IMR-90 (cell line): Measurements from ENCODE around the gene FUCA2. TPM values are rescaled to one million over a fixed set of nuclear protein-coding genes. Genes with fewer than 3 reads are reported as not detected.

Experiments used
- ATAC-seq: fragments of 200-7000 bp; cut with Tn5 transposase; 2 replicates; pipeline ENCODE4 v1.9.1; 2020; ENCODE audit warnings: low read depth, mild to moderate bottlenecking, moderate library complexity
- BruUV-seq: library from RNA; stranded (reverse); fragments of 400-500 nt; replicated peaks from 2 replicates; lab custom pipeline; 2021; lab: Mats Ljungman, UMichigan
- CTCF ChIA-PET: fragments of 300-600 bp; formaldehyde crosslinking; extraction: SDS; loops from one replicate; lab custom pipeline; 2021; ENCODE audit warnings: antibody characterized with exemption; lab: Yijun Ruan, JAX
- POLR2A ChIA-PET: fragments of 300-600 bp; sonication (Branson Sonifier 250); formaldehyde crosslinking; loops from one replicate; lab custom pipeline; 2022; ENCODE audit warnings: antibody characterized with exemption; ENCODE audit not compliant: unreplicated experiment; lab: Charles Lee
- DNase-seq: peaks from one replicate; pipeline ENCODE4 v3.0.0; 2013
- H2AFZ ChIP-seq: replicated peaks from 2 replicates; pipeline ENCODE3; 2013; ENCODE audit warnings: low read length, mild to moderate bottlenecking; ENCODE audit not compliant: poor library complexity
- H2AK5ac ChIP-seq: 2 replicates; pipeline ENCODE4 v1.6.1; 2013; ENCODE audit warnings: low read depth, low read length, inconsistent platforms
- H2AK9ac ChIP-seq: replicated peaks from 2 replicates; pipeline ENCODE3; 2013; ENCODE audit warnings: mild to moderate bottlenecking, low read depth, low read length, moderate library complexity; ENCODE audit not compliant: poor library complexity
- H2BK120ac ChIP-seq: 2 replicates; pipeline ENCODE4 v1.6.1; 2013; ENCODE audit warnings: low read depth, low read length, inconsistent platforms
- H2BK15ac ChIP-seq: 3 replicates; pipeline ENCODE4 v1.6.1; 2013; ENCODE audit warnings: low read depth, low read length, inconsistent platforms
- H2BK20ac ChIP-seq: 2 replicates; pipeline ENCODE4 v1.6.1; 2013; ENCODE audit warnings: low read depth, mild to moderate bottlenecking, inconsistent platforms, low read length, moderate library complexity
- H2BK5ac ChIP-seq: 2 replicates; pipeline ENCODE4 v1.6.1; 2013; ENCODE audit warnings: mild to moderate bottlenecking, low read depth, low read length, inconsistent platforms; ENCODE audit not compliant: poor library complexity, severe bottlenecking
- H3K14ac ChIP-seq: replicated peaks from 2 replicates; pipeline ENCODE4 v1.6.1; 2013; ENCODE audit warnings: low read depth, low read length, inconsistent platforms
- H3K18ac ChIP-seq: 2 replicates; pipeline ENCODE4 v1.6.1; 2013; ENCODE audit warnings: low read depth, low read length, control low read depth
- H3K23ac ChIP-seq: 2 replicates; pipeline ENCODE4 v1.6.1; 2013; ENCODE audit warnings: low read depth, low read length, inconsistent platforms
- H3K27ac ChIP-seq: 2 replicates; pipeline ENCODE4 v1.5.1; 2013; ENCODE audit warnings: mild to moderate bottlenecking, control low read depth, low read length; ENCODE audit not compliant: insufficient read depth
- H3K27me3 ChIP-seq: 2 replicates; pipeline ENCODE4 v1.6.1; 2013; ENCODE audit warnings: low read length; ENCODE audit not compliant: control insufficient read depth, insufficient read depth
- H3K36me3 ChIP-seq: 2 replicates; pipeline ENCODE4 v1.6.1; 2013; ENCODE audit warnings: low read length, mixed read lengths; ENCODE audit not compliant: control insufficient read depth, insufficient read depth
- H3K4ac ChIP-seq: 2 replicates; pipeline ENCODE4 v1.6.1; 2013; ENCODE audit warnings: low read depth, low read length, inconsistent platforms
- H3K4me1 ChIP-seq: 2 replicates; pipeline ENCODE4 v1.6.1; 2013; ENCODE audit warnings: low read length, mixed read lengths; ENCODE audit not compliant: control insufficient read depth, insufficient read depth
- H3K4me2 ChIP-seq: 2 replicates; pipeline ENCODE4 v1.6.1; 2013; ENCODE audit warnings: low read depth, mild to moderate bottlenecking, control low read depth, low read length, moderate library complexity
- H3K4me3 ChIP-seq: 2 replicates; pipeline ENCODE4 v1.5.1; 2013; ENCODE audit warnings: low read depth, mild to moderate bottlenecking, control low read depth, low read length, moderate library complexity; ENCODE audit not compliant: insufficient read depth
- H3K56ac ChIP-seq: 2 replicates; pipeline ENCODE4 v1.6.1; 2013; ENCODE audit warnings: low read length, inconsistent platforms; ENCODE audit not compliant: insufficient read depth; ENCODE audit errors: extremely low read depth
- H3K79me1 ChIP-seq, 2 experiments: 2 replicates each; pipeline ENCODE4 v1.6.1; 2013; ENCODE audit warnings: low read length in 2 of 2, inconsistent platforms in 1 of 2, low read depth in 1 of 2
- H3K9ac ChIP-seq: 2 replicates; pipeline ENCODE4 v1.6.1; 2013; ENCODE audit warnings: low read depth, low read length, control low read depth
- H3K9me1 ChIP-seq: 2 replicates; pipeline ENCODE4 v1.6.1; 2013; ENCODE audit warnings: low read length, inconsistent platforms; ENCODE audit not compliant: insufficient read depth
- H3K9me3 ChIP-seq: 2 replicates; pipeline ENCODE4 v1.6.1; 2013; ENCODE audit warnings: low read length; ENCODE audit not compliant: control insufficient read depth, insufficient read depth
- H4K20me1 ChIP-seq: 2 replicates; pipeline ENCODE4 v1.6.1; 2013; ENCODE audit warnings: low read length, inconsistent platforms; ENCODE audit not compliant: insufficient read depth
- H4K5ac ChIP-seq: 2 replicates; pipeline ENCODE4 v1.6.1; 2013; ENCODE audit warnings: mild to moderate bottlenecking, low read depth, low read length, control low read depth
- H4K8ac ChIP-seq, 2 experiments: 2 replicates each; pipeline ENCODE4 v1.6.1; 2013; ENCODE audit warnings: low read depth in 2 of 2, low read length in 2 of 2, control low read depth in 1 of 2, inconsistent platforms in 1 of 2
- H4K91ac ChIP-seq: 2 replicates; pipeline ENCODE4 v1.6.1; 2013; ENCODE audit warnings: low read depth, low read length, inconsistent platforms; ENCODE audit not compliant: insufficient read depth
- BHLHE40 ChIP-seq: fragments of 150-350 bp; IDR thresholded peaks from 2 replicates; pipeline ENCODE4 v1.6.1; 2016; ENCODE audit warnings: mild to moderate bottlenecking, low read depth, low read length
- CEBPB ChIP-seq: IDR thresholded peaks from 2 replicates; pipeline ENCODE4 v1.6.1; 2012; ENCODE audit warnings: low read depth, low read length, improper control_type of control experiment
- CHD1 ChIP-seq: IDR thresholded peaks from 2 replicates; pipeline ENCODE4 v1.6.1; 2012; ENCODE audit warnings: low read depth, low read length, improper control_type of control experiment
- CTCF ChIP-seq: conservative IDR thresholded peaks from 2 replicates; pipeline ENCODE4 v1.5.1; 2012; ENCODE audit warnings: mild to moderate bottlenecking, low read depth, low read length, improper control_type of control experiment
- ELK1 ChIP-seq: fragments of 150-350 bp; IDR thresholded peaks from 2 replicates; pipeline ENCODE4 v1.6.1; 2016; ENCODE audit warnings: low read depth, mild to moderate bottlenecking, low read length, moderate library complexity, borderline replicate concordance
- FOS ChIP-seq: fragments of 150-350 bp; IDR thresholded peaks from 2 replicates; pipeline ENCODE4 v1.6.1; 2016; ENCODE audit warnings: low read depth, low read length
- MAFK ChIP-seq: IDR thresholded peaks from 2 replicates; pipeline ENCODE4 v1.6.1; 2012; ENCODE audit warnings: low read depth, low read length, improper control_type of control experiment
- MAZ ChIP-seq: IDR thresholded peaks from 2 replicates; pipeline ENCODE4 v1.6.1; 2012; ENCODE audit warnings: low read depth, mild to moderate bottlenecking, low read length, improper control_type of control experiment, moderate library complexity, borderline replicate concordance
- MXI1 ChIP-seq: IDR thresholded peaks from 2 replicates; pipeline ENCODE4 v1.6.1; 2012; ENCODE audit warnings: low read depth, mild to moderate bottlenecking, low read length, moderate library complexity, borderline replicate concordance
- NFE2L2 ChIP-seq: fragments of 150-350 bp; IDR thresholded peaks from 2 replicates; pipeline ENCODE4 v1.6.1; 2016; ENCODE audit warnings: low read depth, mild to moderate bottlenecking, low read length
- POLR2A ChIP-seq: IDR thresholded peaks from 2 replicates; pipeline ENCODE4 v1.6.1; 2012; ENCODE audit warnings: mild to moderate bottlenecking, low read depth, low read length
- RAD21 ChIP-seq: IDR thresholded peaks from 2 replicates; pipeline ENCODE4 v1.6.1; 2012; ENCODE audit warnings: low read length, improper control_type of control experiment
- RCOR1 ChIP-seq: IDR thresholded peaks from 2 replicates; pipeline ENCODE4 v1.6.1; 2012; ENCODE audit warnings: mild to moderate bottlenecking, low read length, improper control_type of control experiment; ENCODE audit not compliant: insufficient replicate concordance
- RFX5 ChIP-seq: IDR thresholded peaks from 2 replicates; pipeline ENCODE4 v1.8.0; 2012; ENCODE audit warnings: low read depth, mild to moderate bottlenecking, low read length, moderate library complexity
- SMC3 ChIP-seq: fragments of 150-350 bp; IDR thresholded peaks from 2 replicates; pipeline ENCODE4 v1.6.1; 2016; ENCODE audit warnings: low read depth, mild to moderate bottlenecking, antibody characterized with exemption, low read length, moderate library complexity
- USF2 ChIP-seq: fragments of 150-350 bp; IDR thresholded peaks from 2 replicates; pipeline ENCODE4 v1.6.1; 2017; ENCODE audit warnings: mild to moderate bottlenecking, antibody characterized with exemption, low read length, low read depth
- WGBS, 2 experiments: methylation state at CpG; one replicate each; pipeline versions ENCODE4 v1.1.5 to v1.1.7; 2013; ENCODE audit warnings: missing lambda C conversion rate in 2 of 2; ENCODE audit not compliant: insufficient read length in 1 of 2; ENCODE audit errors: extremely low coverage in 2 of 2; 5-methylcytosine and 5-hydroxymethylcytosine counted together
- dilution Hi-C: fragments of 300-500 bp; cut with HindIII; formaldehyde crosslinking; loops from one replicate; pipeline ENCODE4 v1.14.3; 2018; ENCODE audit warnings: low sequenced_read_pairs; ENCODE audit not compliant: unreplicated experiment
- in situ Hi-C: fragments of 300-500 bp; cut with MboI; formaldehyde crosslinking; loops from 3 replicates; pipeline ENCODE4 v1.14.3; 2019; ENCODE audit warnings: low sequenced_read_pairs, inconsistent platforms, mixed read lengths
- intact Hi-C: fragments of 100-400 bp; cut with micrococcal nuclease; formaldehyde crosslinking; loops from 2 replicates; pipeline ENCODE4 v1.10.0; 2022
- polyA plus RNA-seq, 3 experiments: library from polyadenylated mRNA; depleted of rRNA; stranded (reverse); fragments of >200 nt; gene quantifications; 2 replicates each; pipeline ENCODE4 v1.2.3, GENCODE V29; 2012; ENCODE audit warnings: low replicate concordance in 1 of 3
- total RNA-seq: library from RNA; depleted of rRNA; stranded (reverse); fragments of >200 nt; gene quantifications from 2 replicates; pipeline ENCODE4 v1.2.3, GENCODE V29; 2012

FUCA2 gene
- total and polyA plus RNA-seq, 2 of the 4 experiments (the other 2 are of a cell fraction) = 44.1 to 47.4 TPM

- no peaks in the 10 kb centered on the region for H3K36me3 ChIP-seq
- no peak overlapping the region for H2BK15ac ChIP-seq
- peak overlapping the region; percentile 67 for H2AFZ ChIP-seq
- H2AK9ac ChIP-seq = no peak overlapping the region
- in situ Hi-C loops = no loop called here
- H2BK20ac ChIP-seq = no peak overlapping the region
- no peaks in the 10 kb centered on the region for H3K79me1 ChIP-seq
- H4K20me1 ChIP-seq = no peaks in the 10 kb centered on the region
- DNase-seq (no peak), ATAC-seq (no peak)
- no peak overlapping the region for H3K4me3 ChIP-seq
- H3K4ac ChIP-seq = no peak overlapping the region
- POLR2A ChIA-PET = no interaction called here
- no peak overlapping the region for H3K27ac ChIP-seq
- no TSS peak for BruUV-seq
- no peak overlapping the region for H2BK120ac ChIP-seq
- CTCF ChIA-PET = interaction anchor here (0.7 kb wide), 1 partner anchor 249 kb away, joined by 3 read pairs; no protein-coding TSS in a partner anchor
- TF ChIP-seq CEBPB (no peak), RAD21 (no peak), RFX5 (no peak), FOS (no peak), USF2 (no peak), RCOR1 (no peak), MXI1 (no peak), POLR2A (no peak), MAFK (no peak), CTCF (no peak), CHD1 (no peak), SMC3 (no peak), MAZ (no peak), NFE2L2 (no peak), BHLHE40 (no peak), ELK1 (no peak)
- H4K8ac ChIP-seq = no peak overlapping the region
- no peak overlapping the region for H3K18ac ChIP-seq
- H3K56ac ChIP-seq = no peak overlapping the region
- no peak overlapping the region for H4K91ac ChIP-seq
- H4K5ac ChIP-seq = no peak overlapping the region
- H3K27me3 ChIP-seq = peaks cover 9% of the 10 kb centered on the region
- no peak overlapping the region for H3K4me2 ChIP-seq
- H3K9ac ChIP-seq = no peak overlapping the region
- no peaks in the 10 kb centered on the region for H3K9me1 ChIP-seq
- no CpG with 5 or more reads among the region's 2 CpGs for WGBS, 2 experiments
- H3K23ac ChIP-seq = no peak overlapping the region
- H2AK5ac ChIP-seq = no peak overlapping the region
- no peaks in the 10 kb centered on the region for H3K9me3 ChIP-seq
- H2BK5ac ChIP-seq = no peak overlapping the region
- H3K4me1 ChIP-seq = peaks cover 2% of the 10 kb centered on the region; the same call in 1 of the 2 replicates
- H3K14ac ChIP-seq = no peak overlapping the region
- intact Hi-C loops = no loop called here
- dilution Hi-C loops = no loop called here
Observed at GRCh38 chr6:143529095-143529494, 17.6 kb upstream of the FUCA2 start.
